Progenitor cell of endocrine pancreas (in vitro differentiated cells): ENCODE results near the gene DBF4B. TPM values are rescaled to one million over a fixed set of nuclear protein-coding genes. Genes with fewer than 3 reads are reported as not detected.

Experiments
- DNase-seq: peaks from one replicate; pipeline ENCODE4 v3.0.0; 2021; ENCODE audit warnings: low spot score; ENCODE audit not compliant: unreplicated experiment
- H3K27ac Mint-ChIP-seq: 2 replicates; pipeline ENCODE4 v1.8.0; 2021; ENCODE audit warnings: mild to moderate bottlenecking, moderate library complexity, mixed read lengths
- H3K27me3 Mint-ChIP-seq: 2 replicates; pipeline ENCODE4 v1.8.0; 2021; ENCODE audit warnings: mixed read lengths
- H3K36me3 Mint-ChIP-seq: 2 replicates; pipeline ENCODE4 v1.8.0; 2022; ENCODE audit warnings: mixed read lengths; ENCODE audit not compliant: insufficient read depth
- H3K4me1 Mint-ChIP-seq: 2 replicates; pipeline ENCODE4 v1.8.0; 2021; ENCODE audit warnings: low read depth, mixed read lengths
- H3K4me3 Mint-ChIP-seq: 2 replicates; pipeline ENCODE4 v1.8.0; 2021; ENCODE audit warnings: low read depth, mild to moderate bottlenecking, moderate library complexity, mixed read lengths
- H3K9me3 Mint-ChIP-seq: 2 replicates; pipeline ENCODE4 v1.8.0; 2021; ENCODE audit warnings: low read depth, mixed read lengths
- CTCF ChIP-seq: fragments of 200-600 bp; sonication (generic); IDR thresholded peaks from one replicate; pipeline ENCODE4 v1.5.0; 2021; ENCODE audit warnings: antibody characterized with exemption, mild to moderate bottlenecking; ENCODE audit not compliant: unreplicated experiment
- total RNA-seq: library from RNA; stranded (reverse); gene quantifications from 2 replicates; pipeline ENCODE4 v1.2.1, GENCODE V29; 2021

The DBF4B gene
- total RNA-seq, 1 donor from 2014 or later, result 27.2 TPM

DNA sequence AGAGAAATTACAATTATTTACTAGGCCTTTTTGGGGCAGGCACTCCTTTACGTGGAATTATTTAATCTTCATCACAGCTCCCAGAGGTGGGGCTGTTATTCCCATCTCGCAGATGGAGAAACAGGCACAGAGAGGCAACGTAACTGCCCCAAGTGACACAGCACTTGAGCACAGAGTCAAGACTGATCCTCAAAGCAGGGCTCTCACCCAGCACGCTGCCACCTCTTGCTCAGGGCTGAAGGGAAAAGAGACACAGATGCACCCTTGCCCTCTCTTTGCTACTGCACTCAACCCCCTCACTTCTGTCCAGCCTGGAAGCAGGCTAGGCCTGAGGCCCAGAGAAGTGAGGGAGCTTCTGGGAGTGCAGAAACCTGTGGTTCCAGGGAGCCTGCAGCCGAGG lies 54.7 kb downstream of the DBF4B start:
- no peak for DNase-seq
- no peaks in the 10 kb centered on the region for H3K9me3 Mint-ChIP-seq
- H3K27ac Mint-ChIP-seq, result no peak overlapping the region
- no peaks in the 10 kb centered on the region for H3K4me1 Mint-ChIP-seq
- H3K36me3 Mint-ChIP-seq, result no peaks in the 10 kb centered on the region
- no peak overlapping the region for H3K4me3 Mint-ChIP-seq
- H3K27me3 Mint-ChIP-seq, result peaks cover 27% of the 10 kb centered on the region
- no peak for TF ChIP-seq CTCF

DNA sequence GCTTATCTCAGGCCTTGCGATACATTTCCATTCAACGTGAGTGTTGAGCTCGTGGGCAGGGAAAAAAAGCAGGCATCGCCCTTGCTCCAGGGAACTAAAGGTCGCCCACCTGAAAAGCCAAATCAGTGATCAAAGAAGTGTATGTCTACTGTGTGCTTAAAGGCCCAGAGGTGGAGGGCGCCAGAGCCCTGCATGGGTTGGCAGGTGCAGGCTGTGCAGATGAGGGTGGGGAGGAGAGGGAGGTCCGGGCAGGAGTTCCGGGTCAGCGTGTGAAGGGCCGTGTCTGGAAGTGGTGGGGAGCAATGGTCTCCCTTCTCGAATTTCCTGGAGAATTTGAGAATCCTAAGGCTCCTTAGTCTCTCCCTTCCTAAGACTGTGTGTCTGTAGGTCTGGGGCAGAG lies 57.5 kb downstream of the DBF4B start:
- DNase-seq, result no peak
- H3K27ac Mint-ChIP-seq, result no peak overlapping the region
- H3K27me3 Mint-ChIP-seq, result peaks cover 22% of the 10 kb centered on the region
- no peak for TF ChIP-seq CTCF
- no peaks in the 10 kb centered on the region for H3K4me1 Mint-ChIP-seq
- H3K9me3 Mint-ChIP-seq, result no peaks in the 10 kb centered on the region
- H3K4me3 Mint-ChIP-seq, result no peak overlapping the region
- H3K36me3 Mint-ChIP-seq, result no peaks in the 10 kb centered on the region

GRCh38 chr17:44766409-44767038 lies 58.1 kb downstream of the DBF4B start:
- peaks cover 16% of the 10 kb centered on the region for H3K27me3 Mint-ChIP-seq
- no peak for DNase-seq
- TF ChIP-seq CTCF, result no peak
- H3K27ac Mint-ChIP-seq, result no peak overlapping the region
- H3K9me3 Mint-ChIP-seq, result no peaks in the 10 kb centered on the region
- no peaks in the 10 kb centered on the region for H3K4me1 Mint-ChIP-seq
- no peaks in the 10 kb centered on the region for H3K36me3 Mint-ChIP-seq
- H3K4me3 Mint-ChIP-seq, result no peak overlapping the region

DNA sequence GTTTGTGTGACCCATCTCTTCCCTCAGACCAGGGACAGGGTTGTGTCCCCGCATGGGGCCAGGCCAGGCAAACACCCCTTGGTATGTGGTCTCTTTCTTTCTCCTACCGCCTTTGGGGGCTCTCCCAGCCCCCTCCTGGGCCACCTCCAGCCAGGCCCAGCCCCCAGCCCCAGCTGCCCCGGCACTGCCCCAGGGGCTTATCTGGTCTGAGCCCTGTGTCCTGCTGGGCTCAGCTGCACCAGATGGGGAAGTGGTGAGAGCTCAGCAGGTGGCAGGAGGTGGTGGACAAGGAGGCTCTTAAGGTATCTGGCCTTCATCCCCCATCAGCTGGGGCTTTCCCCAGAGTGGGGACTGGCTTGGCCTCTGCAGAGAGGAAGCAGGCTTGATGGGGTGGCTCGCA lies 59.0 kb downstream of the DBF4B start:
- TF ChIP-seq CTCF, result no peak
- no peak for DNase-seq
- Mint-ChIP-seq H3K9me3 (no peaks in the 10 kb centered on the region), H3K4me3 (no peak overlapping the region), H3K36me3 (no peaks in the 10 kb centered on the region), H3K27ac (no peak overlapping the region), H3K27me3 (peaks cover 13% of the 10 kb centered on the region), H3K4me1 (no peaks in the 10 kb centered on the region)

DNA sequence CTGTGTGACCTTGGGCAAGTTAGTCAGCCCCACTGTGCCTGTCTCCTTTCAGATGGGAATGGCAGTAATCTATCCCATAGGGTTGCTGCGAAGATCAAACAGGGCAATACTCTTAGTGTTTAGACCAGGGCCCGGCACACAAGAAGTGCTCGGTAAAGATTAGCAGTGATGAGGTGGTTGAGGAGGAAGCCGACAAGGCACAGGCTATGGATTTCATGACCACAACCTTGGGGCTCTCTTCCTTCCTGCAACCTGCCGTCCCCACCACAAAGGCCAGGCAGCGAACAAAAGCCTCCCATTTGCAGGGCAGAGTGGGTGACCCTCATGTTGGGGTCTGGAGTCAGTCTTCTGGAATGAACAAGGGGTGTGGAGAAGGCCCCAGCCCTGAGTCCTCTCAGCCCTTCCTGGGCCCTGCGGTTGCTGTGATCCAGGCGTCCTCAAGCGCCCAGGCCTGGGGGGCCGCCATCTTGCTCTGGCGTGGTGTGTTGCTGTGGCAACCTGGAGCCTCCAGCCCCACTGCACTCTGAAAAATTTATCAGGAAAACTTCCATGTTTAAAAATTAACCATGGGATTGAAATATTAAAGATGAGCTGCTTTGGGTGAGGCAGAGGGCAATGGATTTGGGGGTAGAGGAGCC lies 60.2 kb downstream of the DBF4B start:
- peaks cover 8% of the 10 kb centered on the region for H3K27me3 Mint-ChIP-seq
- H3K27ac Mint-ChIP-seq, result no peak overlapping the region
- no peak for TF ChIP-seq CTCF
- no peaks in the 10 kb centered on the region for H3K4me1 Mint-ChIP-seq
- H3K4me3 Mint-ChIP-seq, result no peak overlapping the region
- no peaks in the 10 kb centered on the region for H3K9me3 Mint-ChIP-seq
- DNase-seq, result no peak
- H3K36me3 Mint-ChIP-seq, result no peaks in the 10 kb centered on the region
